Measurements from ENCODE around the gene EPS15.

DNA sequence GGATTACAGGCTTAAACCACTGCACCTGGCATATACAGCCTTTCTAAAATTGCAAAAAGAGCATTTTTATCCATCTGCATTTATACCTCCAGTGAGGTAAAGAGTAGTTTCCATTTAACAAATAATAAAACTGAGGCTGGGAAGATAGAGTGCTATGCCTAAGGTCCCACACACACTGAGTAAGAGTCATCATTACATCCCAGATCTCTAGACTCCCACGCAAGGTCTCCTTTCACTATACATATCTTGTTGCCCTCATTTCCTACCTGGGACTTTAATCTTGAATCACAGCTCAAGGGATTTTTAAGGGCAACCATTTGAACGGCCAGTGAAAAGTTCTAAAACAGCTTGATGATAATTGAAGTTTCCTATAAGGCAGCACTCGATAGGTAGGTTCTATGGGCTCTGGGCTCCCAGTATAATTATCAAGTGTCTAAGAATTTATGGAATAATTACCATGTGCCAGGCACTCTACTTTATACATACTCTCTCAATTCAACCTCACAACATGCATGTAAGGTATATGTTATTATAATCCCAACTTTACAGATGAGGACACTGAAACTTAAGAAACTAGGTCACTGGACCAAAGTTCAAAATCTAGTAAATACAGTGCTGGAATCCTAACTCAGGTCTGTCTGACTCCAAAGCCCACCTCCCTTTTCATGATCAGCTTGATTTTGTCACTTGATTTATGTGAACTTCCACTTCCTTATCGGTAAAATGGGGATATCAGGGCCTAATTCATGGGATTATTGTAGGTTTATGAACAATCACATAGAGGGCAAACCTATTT lies 23.3 kb upstream of the EPS15 start:
- TF ChIP-seq, protein P1, sequence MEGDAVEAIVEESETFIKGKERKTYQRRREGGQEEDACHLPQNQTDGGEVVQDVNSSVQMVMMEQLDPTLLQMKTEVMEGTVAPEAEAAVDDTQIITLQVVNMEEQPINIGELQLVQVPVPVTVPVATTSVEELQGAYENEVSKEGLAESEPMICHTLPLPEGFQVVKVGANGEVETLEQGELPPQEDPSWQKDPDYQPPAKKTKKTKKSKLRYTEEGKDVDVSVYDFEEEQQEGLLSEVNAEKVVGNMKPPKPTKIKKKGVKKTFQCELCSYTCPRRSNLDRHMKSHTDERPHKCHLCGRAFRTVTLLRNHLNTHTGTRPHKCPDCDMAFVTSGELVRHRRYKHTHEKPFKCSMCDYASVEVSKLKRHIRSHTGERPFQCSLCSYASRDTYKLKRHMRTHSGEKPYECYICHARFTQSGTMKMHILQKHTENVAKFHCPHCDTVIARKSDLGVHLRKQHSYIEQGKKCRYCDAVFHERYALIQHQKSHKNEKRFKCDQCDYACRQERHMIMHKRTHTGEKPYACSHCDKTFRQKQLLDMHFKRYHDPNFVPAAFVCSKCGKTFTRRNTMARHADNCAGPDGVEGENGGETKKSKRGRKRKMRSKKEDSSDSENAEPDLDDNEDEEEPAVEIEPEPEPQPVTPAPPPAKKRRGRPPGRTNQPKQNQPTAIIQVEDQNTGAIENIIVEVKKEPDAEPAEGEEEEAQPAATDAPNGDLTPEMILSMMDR (IDR thresholded peaks at IDR 0.05), result no peak
- no peak for TF ChIP-seq EZH2 (IDR thresholded peaks at IDR 0.05; ENCODE audit: borderline replicate concordance, insufficient read depth, low read depth, low read length, poor library complexity, severe bottlenecking)

Data from B cell (primary cell).